IMR-90 (cell line): ENCODE results near the gene MYOF.

Source experiments
- ELK1 ChIP-seq: fragments of 150-350 bp; IDR thresholded peaks from 2 replicates; pipeline ENCODE4 v1.6.1; 2016; ENCODE audit warnings: low read depth, mild to moderate bottlenecking, low read length, moderate library complexity, borderline replicate concordance
- POLR2A ChIP-seq: IDR thresholded peaks from 2 replicates; pipeline ENCODE4 v1.6.1; 2012; ENCODE audit warnings: mild to moderate bottlenecking, low read depth, low read length
- RFX5 ChIP-seq: IDR thresholded peaks from 2 replicates; pipeline ENCODE4 v1.8.0; 2012; ENCODE audit warnings: low read depth, mild to moderate bottlenecking, low read length, moderate library complexity

GRCh38 chr10:93454736-93455135 lies 27.4 kb downstream of the MYOF start:
- TF ChIP-seq POLR2A: no peak
- no peak for TF ChIP-seq ELK1
- no peak for TF ChIP-seq RFX5
